HepG2 (cell line): ENCODE measurements around the gene YIPF3. TPM values are rescaled to one million over a fixed set of nuclear protein-coding genes. Genes with fewer than 3 reads are reported as not detected.

ENCODE experiments used
- ATAC-seq: fragments of 200-7000 bp; cut with Tn5 transposase; 3 replicates; pipeline ENCODE4 v1.9.1; 2020; ENCODE audit warnings: mild to moderate bottlenecking, moderate library complexity
- BruUV-seq: library from RNA; stranded (reverse); fragments of 400-500 nt; replicated peaks from 2 replicates; lab custom pipeline; 2021; lab: Mats Ljungman, UMichigan
- CTCF ChIA-PET: fragments of 300-600 bp; formaldehyde crosslinking; extraction: SDS; loops from one replicate; lab custom pipeline; 2021; ENCODE audit warnings: low total read pairs, inconsistent platforms, low intra/inter-chr PET ratio; lab: Yijun Ruan, JAX
- POLR2A ChIA-PET: fragments of 350-600 bp; sonication (Branson Sonifier 250); formaldehyde crosslinking; loops from one replicate; lab custom pipeline; 2020; ENCODE audit warnings: antibody characterized with exemption, inconsistent platforms; lab: Yijun Ruan, JAX
- DNase-seq: peaks from one replicate; pipeline ENCODE4 v3.0.0-alpha.2; 2015; ENCODE audit warnings: low spot score
- FAIRE-seq: peaks from 3 replicates; lab custom pipeline; 2011; peaks lifted over from hg19 to GRCh38; lab: Jason Lieb, UNC
- H2AFZ ChIP-seq: one replicate; pipeline ENCODE4 v1.6.1; 2011; ENCODE audit warnings: low read length, inconsistent platforms
- H3K27ac ChIP-seq: fragments of 300-600 bp; 3 replicates; pipeline ENCODE4 v1.8.0; 2011; ENCODE audit warnings: mixed run types, mild to moderate bottlenecking, mixed read lengths, low read length, inconsistent platforms; ENCODE audit not compliant: insufficient read depth; ENCODE audit errors: extremely low read length
- H3K27me3 ChIP-seq, 2 experiments: fragments of 200-600 bp in 1 of 2; 2 replicates in 1 of 2; 3 replicates in 1 of 2; pipeline versions ENCODE4 v1.6.0 to v1.8.0; 2011; ENCODE audit warnings: low read length in 2 of 2, mild to moderate bottlenecking in 2 of 2, moderate library complexity in 2 of 2, inconsistent platforms in 1 of 2; ENCODE audit not compliant: insufficient read depth in 2 of 2, control insufficient read depth in 1 of 2
- H3K36me3 ChIP-seq, 2 experiments: fragments of 200-600 bp in 1 of 2; replicated peaks in 1 of 2; 2 replicates in 1 of 2; 3 replicates in 1 of 2; pipeline versions ENCODE4 v1.5.1 to v1.8.0; 2011; ENCODE audit warnings: low read length in 2 of 2, inconsistent platforms in 1 of 2; ENCODE audit not compliant: insufficient read depth in 2 of 2, control insufficient read depth in 1 of 2
- H3K4me1 ChIP-seq: 2 replicates; pipeline ENCODE4 v1.5.1; 2012; ENCODE audit warnings: low read length, inconsistent platforms; ENCODE audit not compliant: insufficient read depth
- H3K4me2 ChIP-seq: 2 replicates; pipeline ENCODE4 v1.6.0; 2011; ENCODE audit warnings: low read depth, low read length, inconsistent platforms
- H3K4me3 ChIP-seq, 3 experiments: fragments of 200-600 bp in 1 of 3; sonication (generic), shearing (Covaris generic) in 1 of 3; replicated peaks in 1 of 3; 2 replicates each; pipeline ENCODE4 v1.5.1; 2011 to 2016; ENCODE audit warnings: low read length in 3 of 3, inconsistent platforms in 2 of 3, low read depth in 2 of 3, mild to moderate bottlenecking in 2 of 3, control low read depth in 1 of 3, mixed read lengths in 1 of 3; ENCODE audit not compliant: insufficient read depth in 1 of 3
- H3K79me2 ChIP-seq: one replicate; pipeline ENCODE4 v1.6.1; 2011; ENCODE audit warnings: low read length, inconsistent platforms; ENCODE audit not compliant: insufficient read depth
- H3K9ac ChIP-seq: 2 replicates; pipeline ENCODE4 v1.6.0; 2011; ENCODE audit warnings: mild to moderate bottlenecking, low read depth, low read length, inconsistent platforms; ENCODE audit not compliant: insufficient read depth
- H3K9me3 ChIP-seq: 2 replicates; pipeline ENCODE4 v1.5.1; 2012; ENCODE audit warnings: mild to moderate bottlenecking, low read length
- H4K20me1 ChIP-seq: 2 replicates; pipeline ENCODE4 v1.6.0; 2011; ENCODE audit warnings: inconsistent platforms, mild to moderate bottlenecking, low read length, moderate library complexity; ENCODE audit not compliant: insufficient read depth
- DNMT1 ChIP-seq: sonication (generic); formaldehyde crosslinking; IDR thresholded peaks from 2 replicates; pipeline ENCODE4 v1.5.1; 2020; ENCODE audit warnings: mild to moderate bottlenecking, missing genetic modification reagents
- JUND ChIP-seq: sonication (generic); formaldehyde crosslinking; IDR thresholded peaks from 2 replicates; pipeline ENCODE4 v1.8.0; 2022; ENCODE audit warnings: mild to moderate bottlenecking, missing genetic modification reagents
- TP53 ChIP-seq: sonication (generic); formaldehyde crosslinking; conservative IDR thresholded peaks from 2 replicates; pipeline ENCODE4 v1.4.0; 2020; ENCODE audit warnings: missing genetic modification reagents
- ZNF34 ChIP-seq: sonication (generic); formaldehyde crosslinking; IDR thresholded peaks from 2 replicates; pipeline ENCODE4 v1.4.0; 2020; ENCODE audit warnings: mild to moderate bottlenecking, missing genetic modification reagents, borderline replicate concordance
- ZNF343 ChIP-seq: sonication (generic); formaldehyde crosslinking; IDR thresholded peaks from 2 replicates; pipeline ENCODE4 v1.4.0; 2020; ENCODE audit warnings: mild to moderate bottlenecking, missing genetic modification reagents
- WGBS: methylation state at CpG from one replicate; pipeline ENCODE4 v1.1.6; 2017; ENCODE audit warnings: low lambda C conversion rate; 5-methylcytosine and 5-hydroxymethylcytosine counted together
- in situ Hi-C: cut with HindIII; loops from 2 replicates; pipeline ENCODE4 v1.10.0; 2017; ENCODE audit warnings: low pct_unique_long_range_greater_than_20kb; ENCODE audit not compliant: extremely low pct_ligation_motif_present
- intact Hi-C: fragments of 100-400 bp; cut with micrococcal nuclease; formaldehyde crosslinking; loops from one replicate; pipeline ENCODE4 v1.10.0; 2022; ENCODE audit not compliant: unreplicated experiment
- polyA plus RNA-seq, 8 experiments: library from polyadenylated mRNA; depleted of rRNA in 3 of 8; stranded (reverse) in 7 of 8; unstranded in 1 of 8; fragments of >200 nt; fragmentation: Illumina TruSeq in 4 of 8; extraction: Trizol in 4 of 8; gene quantifications; 2 replicates each; pipeline versions ENCODE4 v1.2.1 to v1.2.3, GENCODE V29; 2011 to 2016; ENCODE audit warnings: low read depth in 4 of 8, missing spikeins in 1 of 8, mixed read lengths in 1 of 8; ENCODE audit not compliant: insufficient read depth in 1 of 8
- total RNA-seq, 5 experiments: library from RNA; depleted of rRNA; stranded (reverse); fragments of >200 nt; fragmentation: Illumina TruSeq; extraction: Trizol; gene quantifications; 2 replicates each; pipeline ENCODE4 v1.2.3, GENCODE V29; 2016; ENCODE audit warnings: low read depth in 1 of 5
- TF ChIP-seq, protein P1 (sequence below), 2 experiments: sonication (generic) in 1 of 2; formaldehyde crosslinking in 1 of 2; IDR thresholded peaks; 2 replicates each; pipeline versions ENCODE4 v1.4.0 to v1.6.1; 2016 to 2020; ENCODE audit warnings: borderline replicate concordance in 1 of 2, low read depth in 1 of 2, mild to moderate bottlenecking in 1 of 2, missing genetic modification reagents in 1 of 2
- TF ChIP-seq, protein P2 (sequence below): sonication (generic); formaldehyde crosslinking; IDR thresholded peaks from 2 replicates; pipeline ENCODE4 v1.8.0; 2022; ENCODE audit warnings: missing genetic modification reagents, mild to moderate bottlenecking, moderate library complexity, borderline replicate concordance
- TF ChIP-seq, protein P3 (sequence below): sonication (generic); formaldehyde crosslinking; IDR thresholded peaks from 2 replicates; pipeline ENCODE4 v1.4.0; 2020; ENCODE audit warnings: missing genetic modification reagents, borderline replicate concordance

Gene YIPF3
- total and polyA plus RNA-seq, 2 of the 13 experiments (the other 11 are each of a cell fraction or from before 2014, with no cell fraction given) = 107 to 206 TPM

DNA sequence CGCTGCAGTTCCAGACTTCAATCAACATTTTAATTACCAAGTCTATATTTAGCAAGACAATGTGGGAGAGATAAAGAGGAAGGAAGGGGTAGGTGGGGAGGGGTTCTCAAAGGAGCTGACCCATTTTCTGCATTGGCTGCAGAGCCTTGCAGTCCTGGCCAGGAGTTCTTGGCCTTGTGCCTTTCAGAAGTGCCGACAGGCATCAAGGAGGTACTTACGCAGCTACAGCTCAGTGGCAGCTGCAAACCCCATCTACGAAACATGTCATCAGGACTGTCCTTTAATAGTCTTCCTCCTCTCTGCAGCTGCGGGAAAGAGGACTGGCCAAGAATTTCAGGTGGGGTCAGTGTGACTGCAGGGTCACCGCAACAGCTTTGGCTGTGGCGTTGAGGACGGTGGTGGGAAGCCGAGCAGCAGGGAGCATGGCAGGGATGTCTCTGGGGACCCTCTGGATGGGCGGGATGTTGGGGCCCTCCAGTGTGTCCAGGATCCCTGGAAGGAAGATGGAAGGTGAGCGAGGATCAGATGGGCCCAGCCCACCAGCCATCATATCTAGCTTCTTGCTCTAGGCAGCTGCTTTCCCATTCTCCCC is 4.8 kb downstream of the YIPF3 start (continued):
- no peak for TF ChIP-seq TP53
- TF ChIP-seq, protein P1, sequence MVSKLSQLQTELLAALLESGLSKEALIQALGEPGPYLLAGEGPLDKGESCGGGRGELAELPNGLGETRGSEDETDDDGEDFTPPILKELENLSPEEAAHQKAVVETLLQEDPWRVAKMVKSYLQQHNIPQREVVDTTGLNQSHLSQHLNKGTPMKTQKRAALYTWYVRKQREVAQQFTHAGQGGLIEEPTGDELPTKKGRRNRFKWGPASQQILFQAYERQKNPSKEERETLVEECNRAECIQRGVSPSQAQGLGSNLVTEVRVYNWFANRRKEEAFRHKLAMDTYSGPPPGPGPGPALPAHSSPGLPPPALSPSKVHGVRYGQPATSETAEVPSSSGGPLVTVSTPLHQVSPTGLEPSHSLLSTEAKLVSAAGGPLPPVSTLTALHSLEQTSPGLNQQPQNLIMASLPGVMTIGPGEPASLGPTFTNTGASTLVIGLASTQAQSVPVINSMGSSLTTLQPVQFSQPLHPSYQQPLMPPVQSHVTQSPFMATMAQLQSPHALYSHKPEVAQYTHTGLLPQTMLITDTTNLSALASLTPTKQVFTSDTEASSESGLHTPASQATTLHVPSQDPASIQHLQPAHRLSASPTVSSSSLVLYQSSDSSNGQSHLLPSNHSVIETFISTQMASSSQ (IDR thresholded peaks at IDR 0.05; ENCODE audit: low read depth) = no peak
- TF ChIP-seq, protein P1 (CRISPR knock-in tag; IDR thresholded peaks at IDR 0.05; ENCODE audit: borderline replicate concordance) = no peak

DNA sequence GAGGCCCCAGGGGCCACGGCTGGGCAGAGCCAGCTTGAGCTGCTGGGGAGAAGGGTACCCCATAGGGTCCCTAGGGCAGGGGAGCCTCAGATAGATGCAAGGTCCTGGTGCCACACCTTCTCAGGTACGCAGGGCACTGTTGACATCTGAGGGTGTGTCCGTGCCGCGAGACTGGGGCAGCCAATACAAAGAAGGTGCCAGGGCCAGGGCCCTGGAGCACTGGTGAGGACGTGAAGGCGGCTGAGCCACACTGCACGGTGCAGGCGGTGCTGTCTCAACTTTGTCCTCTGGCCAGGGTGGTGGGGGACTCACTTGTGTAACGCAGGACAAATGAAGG is 5.9 kb downstream of the YIPF3 start:
- DNase-seq = no peak
- H3K36me3 ChIP-seq = peaks cover 16 to 39% of the 10 kb centered on the region in 2 experiments
- no peak overlapping the region for H3K27ac ChIP-seq
- in situ Hi-C loops (no loop called here), intact Hi-C loops (no loop called here)
- no peak overlapping the region for H2AFZ ChIP-seq
- H3K9ac ChIP-seq = no peak overlapping the region
- H3K4me3 ChIP-seq = no peak overlapping the region
- FAIRE-seq = no peak
- H3K79me2 ChIP-seq = peaks cover 16% of the 10 kb centered on the region
- 95% methylated on average over 9 of the region's 10 CpGs for WGBS
- peak overlapping the region; percentile 82; the same call in 1 of the 2 replicates for H3K4me2 ChIP-seq
- POLR2A ChIA-PET = interaction anchor here (1.1 to 1.9 kb wide), 9 partner anchors 11 to 141 kb away, joined by 3 to 13 read pairs (median 5); partner anchors contain the start of genes ABCC10, DLK2, GTPBP2 and ZNF318
- BruUV-seq = no TSS peak
- CTCF ChIA-PET = no interaction called here
- peaks cover 60% of the 10 kb centered on the region for H3K4me1 ChIP-seq
- H3K27me3 ChIP-seq = peaks cover 3 to 7% of the 10 kb centered on the region in 2 experiments; a peak in 4 of 5 replicates
- ATAC-seq = no peak
- no peaks in the 10 kb centered on the region; the same call in 1 of the 2 replicates for H4K20me1 ChIP-seq
- no peaks in the 10 kb centered on the region for H3K9me3 ChIP-seq
- TF ChIP-seq, protein P2, sequence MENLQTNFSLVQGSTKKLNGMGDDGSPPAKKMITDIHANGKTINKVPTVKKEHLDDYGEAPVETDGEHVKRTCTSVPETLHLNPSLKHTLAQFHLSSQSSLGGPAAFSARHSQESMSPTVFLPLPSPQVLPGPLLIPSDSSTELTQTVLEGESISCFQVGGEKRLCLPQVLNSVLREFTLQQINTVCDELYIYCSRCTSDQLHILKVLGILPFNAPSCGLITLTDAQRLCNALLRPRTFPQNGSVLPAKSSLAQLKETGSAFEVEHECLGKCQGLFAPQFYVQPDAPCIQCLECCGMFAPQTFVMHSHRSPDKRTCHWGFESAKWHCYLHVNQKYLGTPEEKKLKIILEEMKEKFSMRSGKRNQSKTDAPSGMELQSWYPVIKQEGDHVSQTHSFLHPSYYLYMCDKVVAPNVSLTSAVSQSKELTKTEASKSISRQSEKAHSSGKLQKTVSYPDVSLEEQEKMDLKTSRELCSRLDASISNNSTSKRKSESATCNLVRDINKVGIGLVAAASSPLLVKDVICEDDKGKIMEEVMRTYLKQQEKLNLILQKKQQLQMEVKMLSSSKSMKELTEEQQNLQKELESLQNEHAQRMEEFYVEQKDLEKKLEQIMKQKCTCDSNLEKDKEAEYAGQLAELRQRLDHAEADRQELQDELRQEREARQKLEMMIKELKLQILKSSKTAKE = no peak
- TF ChIP-seq, protein P3, sequence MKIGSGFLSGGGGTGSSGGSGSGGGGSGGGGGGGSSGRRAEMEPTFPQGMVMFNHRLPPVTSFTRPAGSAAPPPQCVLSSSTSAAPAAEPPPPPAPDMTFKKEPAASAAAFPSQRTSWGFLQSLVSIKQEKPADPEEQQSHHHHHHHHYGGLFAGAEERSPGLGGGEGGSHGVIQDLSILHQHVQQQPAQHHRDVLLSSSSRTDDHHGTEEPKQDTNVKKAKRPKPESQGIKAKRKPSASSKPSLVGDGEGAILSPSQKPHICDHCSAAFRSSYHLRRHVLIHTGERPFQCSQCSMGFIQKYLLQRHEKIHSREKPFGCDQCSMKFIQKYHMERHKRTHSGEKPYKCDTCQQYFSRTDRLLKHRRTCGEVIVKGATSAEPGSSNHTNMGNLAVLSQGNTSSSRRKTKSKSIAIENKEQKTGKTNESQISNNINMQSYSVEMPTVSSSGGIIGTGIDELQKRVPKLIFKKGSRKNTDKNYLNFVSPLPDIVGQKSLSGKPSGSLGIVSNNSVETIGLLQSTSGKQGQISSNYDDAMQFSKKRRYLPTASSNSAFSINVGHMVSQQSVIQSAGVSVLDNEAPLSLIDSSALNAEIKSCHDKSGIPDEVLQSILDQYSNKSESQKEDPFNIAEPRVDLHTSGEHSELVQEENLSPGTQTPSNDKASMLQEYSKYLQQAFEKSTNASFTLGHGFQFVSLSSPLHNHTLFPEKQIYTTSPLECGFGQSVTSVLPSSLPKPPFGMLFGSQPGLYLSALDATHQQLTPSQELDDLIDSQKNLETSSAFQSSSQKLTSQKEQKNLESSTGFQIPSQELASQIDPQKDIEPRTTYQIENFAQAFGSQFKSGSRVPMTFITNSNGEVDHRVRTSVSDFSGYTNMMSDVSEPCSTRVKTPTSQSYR (CRISPR knock-in tag) = peak; percentile 10; the same call in 1 of the 2 replicates
- TF ChIP-seq JUND (CRISPR knock-in tag) = no peak
- TF ChIP-seq DNMT1 (CRISPR knock-in tag) = no peak
- TF ChIP-seq ZNF34 (CRISPR knock-in tag) = no peak
- 0 out of 2 replicates have a peak, but pooled peaks have one; percentile 63 for TF ChIP-seq ZNF343 (CRISPR knock-in tag)
